A549 treated with RU486 at 1 μM for 4 hours (cell line): Measurements from ENCODE around the gene ELF1. TPM values are rescaled to one million over a fixed set of nuclear protein-coding genes. Genes with fewer than 3 reads are reported as not detected.

Experiments
- total RNA-seq: library from RNA; stranded (reverse); fragments of 200-300 nt; extraction: Qiagen RNA extraction; gene quantifications from 5 replicates; pipeline ENCODE4 v1.2.3, GENCODE V29; 2022; ENCODE audit warnings: low read depth

Gene ELF1
- total RNA-seq, result 23.6 to 30.1 TPM (median 26.4 TPM) in 5 replicates

DNA sequence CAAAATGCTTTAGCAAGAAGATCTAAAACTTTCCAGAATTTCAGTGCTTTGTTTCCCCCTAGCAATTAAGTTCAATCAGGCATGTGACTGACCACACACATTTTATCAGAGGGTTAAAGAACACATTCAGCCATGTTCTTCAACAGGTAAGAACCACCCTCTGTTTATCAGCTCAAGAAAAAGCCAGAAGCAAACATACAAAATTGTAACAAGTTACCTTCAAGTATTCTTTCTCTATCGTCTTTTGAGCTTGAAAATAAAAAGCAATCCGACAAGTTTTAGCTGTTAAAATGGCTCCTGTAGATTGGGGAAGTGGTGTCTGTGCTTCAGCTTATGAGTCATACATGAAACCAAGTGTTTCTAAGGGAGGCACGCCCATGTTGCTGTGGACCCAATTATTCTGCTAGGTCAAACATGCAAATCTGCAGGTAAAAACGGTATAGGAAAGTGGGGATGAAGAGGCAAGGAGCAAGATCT lies at the start of gene ELF1:
Gene ELF1 (minus strand): TSS at position 306 of the 477 bp plus-strand sequence. CDS start 37,262 bp downstream, outside the sequence.

DNA sequence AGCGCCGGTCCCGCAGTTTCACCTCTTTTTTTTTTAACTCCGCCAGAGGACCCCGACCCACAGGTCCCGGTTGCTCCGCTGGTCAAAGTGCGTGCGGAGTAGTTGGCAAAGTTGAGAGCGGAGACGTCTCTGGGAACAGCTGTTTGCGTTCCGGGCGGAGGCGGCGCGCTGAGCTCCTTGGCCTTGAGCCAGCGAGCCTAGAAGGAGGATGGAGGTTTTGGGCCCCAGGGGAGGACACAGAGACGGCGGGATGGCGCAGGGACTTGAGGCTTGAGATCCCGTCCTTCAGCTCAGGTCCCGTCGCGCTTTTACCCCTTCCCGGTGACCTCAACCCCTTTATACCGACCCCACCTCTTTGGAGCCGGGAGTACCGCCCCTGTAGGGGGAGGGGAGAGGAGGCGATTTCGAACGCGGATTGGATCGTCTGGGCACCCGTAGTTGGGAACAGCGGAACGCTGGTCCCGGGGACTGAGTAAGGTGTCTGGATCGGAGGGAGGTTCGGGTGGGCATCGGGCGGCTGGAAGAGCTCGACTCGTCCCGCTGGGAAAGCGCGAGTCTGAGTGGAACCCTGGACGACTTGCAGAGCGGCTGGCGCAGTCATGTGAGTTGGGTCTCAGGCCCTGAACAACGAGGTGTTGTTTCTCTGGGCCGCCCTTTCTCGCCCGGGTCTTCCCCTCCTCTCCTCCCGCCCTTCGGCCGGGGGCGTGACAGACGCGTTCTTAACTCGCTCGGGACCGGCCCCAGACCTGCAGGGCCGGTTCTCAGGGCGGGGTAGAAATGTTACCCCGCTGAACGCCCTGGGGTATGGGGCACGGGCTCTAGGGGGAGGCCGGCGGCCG lies 42.2 kb upstream of the ELF1 start, which contains the start of gene WBP4:
Gene WBP4 (plus strand): TSS at position 435 of the 839 bp plus-strand sequence. CDS start 165 bp downstream, at position 600.

Other genes with a start within 250 kb of the ELF1 start
- gene MRPS31, start 248.1 kb downstream of the ELF1 start, total RNA-seq, result 13.1 to 16.5 TPM (median 14.6 TPM) in 5 replicates
- 11.8 to 19.4 TPM (median 17.8 TPM) in 5 replicates for gene SLC25A15, start 229.7 kb downstream of the ELF1 start, total RNA-seq
- gene WBP4, start 42.2 kb upstream of the ELF1 start, total RNA-seq, result 6.4 to 9.8 TPM (median 7.6 TPM) in 5 replicates
- 3.0 to 5.5 TPM (median 5.2 TPM) in 5 replicates for gene KBTBD6, start 113.5 kb upstream of the ELF1 start, total RNA-seq
- 1.3 to 2.8 TPM (median 2.5 TPM) in 5 replicates for gene KBTBD7, start 175.3 kb upstream of the ELF1 start, total RNA-seq
- gene MTRF1, start 244.3 kb upstream of the ELF1 start, total RNA-seq, result 5.1 to 7.0 TPM (median 6.6 TPM) in 5 replicates